HG03139 (cell line): ENCODE data around the gene UCP3.

Experiments used
- ATAC-seq: cut with Tn5 transposase; IDR thresholded peaks from one replicate; pipeline ENCODE4 v1.9.1; 2021; ENCODE audit not compliant: unreplicated experiment

UCP3 gene

GRCh38 chr11:73956876-73957653, 51.8 kb downstream of the UCP3 start:
- no peak for ATAC-seq

GRCh38 chr11:73951797-73952196, 57.1 kb downstream of the UCP3 start:
- no peak for ATAC-seq

DNA sequence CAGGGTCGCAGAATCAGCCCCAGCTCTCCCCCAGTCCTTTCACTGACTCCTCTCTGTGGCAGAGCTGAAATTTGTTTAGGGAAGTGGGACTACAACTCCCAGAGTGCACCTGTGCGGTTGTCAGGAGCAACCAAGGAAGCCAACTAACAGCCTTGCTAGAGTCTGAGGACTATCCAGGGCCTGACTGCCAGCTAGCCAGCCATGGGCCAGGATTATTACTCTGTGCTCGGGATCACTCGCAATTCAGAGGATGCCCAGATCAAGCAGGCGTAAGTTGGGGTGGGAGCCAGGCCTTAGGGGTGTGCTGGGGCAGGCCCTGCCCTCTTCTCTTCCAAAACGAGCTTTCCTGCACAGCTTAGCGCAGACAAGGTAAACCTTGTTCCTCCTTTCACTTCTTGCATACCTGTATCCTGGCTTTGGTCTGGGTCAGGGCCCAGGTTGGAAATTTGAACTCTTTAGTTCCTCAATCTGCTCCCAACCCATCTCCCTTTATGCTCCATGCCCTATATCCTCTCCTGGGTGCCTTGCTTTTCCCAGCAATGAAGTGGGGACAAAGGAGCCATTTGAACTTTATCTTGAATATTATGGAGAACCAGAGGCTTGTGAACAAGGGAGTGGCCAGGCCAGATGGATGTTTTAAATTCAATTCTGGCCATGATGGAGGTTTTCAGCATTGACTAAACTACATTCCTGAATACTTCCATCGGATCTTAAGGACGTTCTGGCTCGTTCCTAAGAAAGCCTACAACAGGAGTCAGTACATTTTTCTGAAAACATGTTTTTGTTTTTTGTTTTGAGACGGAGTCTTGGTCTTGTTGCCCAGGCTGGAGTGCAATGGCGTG, 57.8 kb downstream of the UCP3 start, which contains the start of gene DNAJB13:
TSS of gene DNAJB13 (plus strand) at position 158 of the 842 bp plus-strand sequence. CDS start at position 202, 44 bp downstream.
- no peak for ATAC-seq
